CD8-positive, alpha-beta memory T cell (primary cell): ENCODE measurements around the gene LRRC8B. TPM values are rescaled to one million over a fixed set of nuclear protein-coding genes. Genes with fewer than 3 reads are reported as not detected.

Source experiments
- CTCF ChIA-PET: fragments of 350-600 bp; sonication (Branson Sonifier 250); formaldehyde crosslinking; loops from one replicate; lab custom pipeline; 2021; ENCODE audit warnings: antibody characterized with exemption; lab: Charles Lee
- POLR2A ChIA-PET: fragments of 350-600 bp; sonication (Branson Sonifier 250); formaldehyde crosslinking; loops from one replicate; lab custom pipeline; 2021; ENCODE audit warnings: antibody characterized with exemption; lab: Charles Lee
- DNase-seq, 5 donors: peaks; one replicate each; pipeline versions ENCODE4 v3.0.0 to v3.0.0-alpha.2; 2020 to 2022; ENCODE audit warnings: mixed read lengths in 1 of 5
- H3K27ac ChIP-seq: one replicate; pipeline ENCODE4 v1.7.0; 2013; ENCODE audit warnings: low read depth, mild to moderate bottlenecking, low read length, moderate library complexity
- H3K27me3 ChIP-seq: 2 replicates; pipeline ENCODE4 v1.7.0; 2013; ENCODE audit warnings: low read length, mild to moderate bottlenecking; ENCODE audit not compliant: insufficient read depth, poor library complexity, severe bottlenecking
- H3K36me3 ChIP-seq: 2 replicates; pipeline ENCODE4 v1.7.0; 2013; ENCODE audit warnings: mild to moderate bottlenecking, low read length, moderate library complexity; ENCODE audit not compliant: insufficient read depth
- H3K4me1 ChIP-seq: 2 replicates; pipeline ENCODE4 v1.7.0; 2013; ENCODE audit warnings: mild to moderate bottlenecking, low read length, moderate library complexity; ENCODE audit not compliant: insufficient read depth
- H3K4me3 ChIP-seq: 2 replicates; pipeline ENCODE4 v1.7.0; 2013; ENCODE audit warnings: mild to moderate bottlenecking, low read length
- H3K9me3 ChIP-seq: 2 replicates; pipeline ENCODE4 v1.7.0; 2013; ENCODE audit warnings: mild to moderate bottlenecking, low read length
- H3K27ac Mint-ChIP-seq, 8 donors: one replicate each; pipeline ENCODE4 v1.8.0; 2020 to 2021; ENCODE audit warnings: mixed read lengths in 8 of 8, mild to moderate bottlenecking in 6 of 8, inconsistent platforms in 3 of 8, moderate library complexity in 3 of 8
- H3K27me3 Mint-ChIP-seq, 2 donors: one replicate each; pipeline ENCODE4 v1.8.0; 2020 to 2021; ENCODE audit warnings: mixed read lengths in 2 of 2, mild to moderate bottlenecking in 1 of 2, moderate library complexity in 1 of 2
- H3K36me3 Mint-ChIP-seq, 3 donors: one replicate each; pipeline ENCODE4 v1.8.0; 2020 to 2021; ENCODE audit warnings: mixed read lengths in 3 of 3, inconsistent platforms in 1 of 3, mild to moderate bottlenecking in 1 of 3
- H3K4me1 Mint-ChIP-seq, 3 donors: one replicate each; pipeline ENCODE4 v1.8.0; 2020 to 2021; ENCODE audit warnings: mixed read lengths in 3 of 3, inconsistent platforms in 1 of 3, mild to moderate bottlenecking in 1 of 3
- H3K4me3 Mint-ChIP-seq, 7 donors: one replicate each; pipeline ENCODE4 v1.8.0; 2020 to 2021; ENCODE audit warnings: mixed read lengths in 7 of 7, mild to moderate bottlenecking in 6 of 7, moderate library complexity in 4 of 7, inconsistent platforms in 2 of 7
- H3K9me3 Mint-ChIP-seq, 5 donors: one replicate each; pipeline ENCODE4 v1.8.0; 2020 to 2022; ENCODE audit warnings: mixed read lengths in 5 of 5, mild to moderate bottlenecking in 3 of 5, moderate library complexity in 2 of 5, inconsistent platforms in 1 of 5
- polyA plus RNA-seq: library from polyadenylated mRNA; unstranded; fragments of 300-500 nt; fragmentation: Illumina TruSeq; gene quantifications from one replicate; pipeline ENCODE4 v1.2.3, GENCODE V29; 2021
- total RNA-seq, 2 experiments: library from RNA; stranded (reverse); gene quantifications; one replicate each; pipeline ENCODE4 v1.2.3, GENCODE V29; 2021

LRRC8B gene
- total and polyA plus RNA-seq, 3 experiments from 2014 or later = 16.3 to 39.5 (median 36.9) TPM

GRCh38 chr1:89611721-89612120 is 87.1 kb downstream of the LRRC8B start:
- peak in 2 of 5 donors; percentile 50 to 63 for DNase-seq
- peak overlapping the region; percentile 57 for H3K4me3 ChIP-seq
- peaks cover 6 to 7% (median 6%) of the 10 kb centered on the region in 3 donors for H3K36me3 Mint-ChIP-seq
- peaks cover 72 to 97% (median 95%) of the 10 kb centered on the region in 3 donors for H3K4me1 Mint-ChIP-seq
- H3K4me1 ChIP-seq = peaks cover 62% of the 10 kb centered on the region
- peak overlapping the region; percentile 26 to 99 (median 92) for H3K27ac Mint-ChIP-seq
- CTCF ChIA-PET = interaction anchor here (0.8 to 23.6 kb wide), 10 partner anchors 11 to 155 kb away, joined by 3 to 403 read pairs (median 8); partner anchors contain the start of gene LRRC8C
- H3K36me3 ChIP-seq = no peaks in the 10 kb centered on the region
- POLR2A ChIA-PET = interaction anchor here (0.5 to 6.9 kb wide), 12 partner anchors 9 to 169 kb away, joined by 3 to 90 read pairs (median 5); partner anchors contain the start of genes LRRC8B and LRRC8C
- no peak overlapping the region for H3K27ac ChIP-seq
- no peaks in the 10 kb centered on the region for H3K9me3 Mint-ChIP-seq
- H3K4me3 Mint-ChIP-seq = peak overlapping the region; percentile 16 to 90 (median 84)
- H3K9me3 ChIP-seq = no peaks in the 10 kb centered on the region
- H3K27me3 ChIP-seq = no peaks in the 10 kb centered on the region
- peaks cover 0 to 3% of the 10 kb centered on the region in 2 donors for H3K27me3 Mint-ChIP-seq

- Mint-ChIP-seq H3K4me1 (peaks cover 52 to 88% (median 87%) of the 10 kb centered on the region in 3 donors), H3K27ac (peak overlapping the region in 4 of 8 donors; percentile 27 to 67 (median 46))
- peaks cover 46% of the 10 kb centered on the region for H3K4me1 ChIP-seq
Measured at GRCh38 chr1:89613928-89614327, 89.3 kb downstream of the LRRC8B start.

GRCh38 chr1:89615676-89616598 is 91.3 kb downstream of the LRRC8B start:
- CTCF ChIA-PET = interaction anchor here (0.9 to 21.0 kb wide), 7 partner anchors 8 to 147 kb away, joined by 3 to 403 read pairs (median 13); partner anchors contain the start of gene LRRC8C
- peak in 2 of 5 donors; percentile 13 to 48 for DNase-seq
- H3K36me3 Mint-ChIP-seq = peaks cover 16 to 24% (median 16%) of the 10 kb centered on the region in 3 donors
- peaks cover 0 to 10% (median 5%) of the 10 kb centered on the region in 5 donors for H3K9me3 Mint-ChIP-seq
- no peak overlapping the region for H3K4me3 ChIP-seq
- no peaks in the 10 kb centered on the region for H3K36me3 ChIP-seq
- no peak overlapping the region for H3K27ac Mint-ChIP-seq
- POLR2A ChIA-PET = interaction anchor here (0.5 to 0.9 kb wide), 3 partner anchors 40 to 616 kb away, joined by 3 to 4 read pairs (median 3); partner anchors contain the start of gene LRRC8B
- peaks cover 7% of the 10 kb centered on the region for H3K9me3 ChIP-seq
- no peaks in the 10 kb centered on the region for H3K27me3 ChIP-seq
- H3K4me1 ChIP-seq = peaks cover 38% of the 10 kb centered on the region
- no peak overlapping the region for H3K4me3 Mint-ChIP-seq
- H3K4me1 Mint-ChIP-seq = peaks cover 47 to 86% (median 85%) of the 10 kb centered on the region in 3 donors
- no peak overlapping the region for H3K27ac ChIP-seq
- H3K27me3 Mint-ChIP-seq = no peaks in the 10 kb centered on the region

More at GRCh38 chr1:89613928-89614327, 89.3 kb downstream of the LRRC8B start:
- H3K4me3 Mint-ChIP-seq = peak overlapping the region in 4 of 7 donors; percentile 5 to 41 (median 10)
- H3K36me3 Mint-ChIP-seq = peaks cover 14 to 20% (median 16%) of the 10 kb centered on the region in 3 donors
- DNase-seq = no peak
- peaks cover 0 to 3% of the 10 kb centered on the region in 2 donors for H3K27me3 Mint-ChIP-seq
- Histone ChIP-seq H3K9me3 (peaks cover 7% of the 10 kb centered on the region), H3K36me3 (no peaks in the 10 kb centered on the region), H3K4me3 (no peak overlapping the region), H3K27ac (no peak overlapping the region), H3K27me3 (no peaks in the 10 kb centered on the region)
- ChIA-PET CTCF (interaction anchor here (0.8 to 21.0 kb wide), 5 partner anchors 10 to 149 kb away, joined by 4 to 403 read pairs (median 25); partner anchors contain the start of gene LRRC8C), POLR2A (interaction anchor here (1.4 kb wide), 1 partner anchor 18 kb away, joined by 6 read pairs; the partner anchor contains the start of gene LRRC8C)
- H3K9me3 Mint-ChIP-seq = peaks cover 0 to 10% (median 5%) of the 10 kb centered on the region in 5 donors

GRCh38 chr1:89616844-89617627 is 92.4 kb downstream of the LRRC8B start:
- CTCF ChIA-PET = interaction anchor here (1.5 to 21.0 kb wide), 6 partner anchors 10 to 146 kb away, joined by 3 to 403 read pairs (median 16); partner anchors contain the start of gene LRRC8C
- Mint-ChIP-seq H3K36me3 (peaks cover 16 to 24% (median 20%) of the 10 kb centered on the region in 3 donors), H3K9me3 (peaks cover 0 to 10% (median 5%) of the 10 kb centered on the region in 5 donors)

GRCh38 chr1:89620664-89621063 is 96.0 kb downstream of the LRRC8B start:
- Histone ChIP-seq H3K27ac (no peak overlapping the region), H3K36me3 (no peaks in the 10 kb centered on the region), H3K4me1 (peaks cover 21% of the 10 kb centered on the region), H3K4me3 (no peak overlapping the region), H3K9me3 (peaks cover 7% of the 10 kb centered on the region), H3K27me3 (no peaks in the 10 kb centered on the region)
- peak overlapping the region in 7 of 8 donors; percentile 24 to 87 (median 48) for H3K27ac Mint-ChIP-seq
- H3K9me3 Mint-ChIP-seq = peaks cover 0 to 10% (median 5%) of the 10 kb centered on the region in 5 donors
- peaks cover 20 to 36% (median 25%) of the 10 kb centered on the region in 3 donors for H3K36me3 Mint-ChIP-seq
- CTCF ChIA-PET = interaction anchor here (0.7 to 21.0 kb wide), 5 partner anchors 9 to 368 kb away, joined by 3 to 403 read pairs (median 4); no protein-coding TSS in a partner anchor
- no peak for DNase-seq
- peaks cover 26 to 73% (median 71%) of the 10 kb centered on the region in 3 donors for H3K4me1 Mint-ChIP-seq
- POLR2A ChIA-PET = interaction anchor here (0.7 to 1.0 kb wide), 4 partner anchors 9 to 366 kb away, joined by 3 to 9 read pairs (median 6); no protein-coding TSS in a partner anchor
- H3K27me3 Mint-ChIP-seq = no peaks in the 10 kb centered on the region
- H3K4me3 Mint-ChIP-seq = peak overlapping the region; percentile 24 to 73 (median 51)

More at GRCh38 chr1:89616844-89617627, 92.4 kb downstream of the LRRC8B start:
- POLR2A ChIA-PET = interaction anchor here (0.9 to 1.0 kb wide), 3 partner anchors 13 to 145 kb away, joined by 3 read pairs; no protein-coding TSS in a partner anchor
- Histone ChIP-seq H3K27ac (no peak overlapping the region), H3K27me3 (no peaks in the 10 kb centered on the region), H3K9me3 (peaks cover 7% of the 10 kb centered on the region), H3K4me1 (peaks cover 27% of the 10 kb centered on the region), H3K36me3 (no peaks in the 10 kb centered on the region), H3K4me3 (no peak overlapping the region)
- Mint-ChIP-seq H3K27me3 (no peaks in the 10 kb centered on the region), H3K4me1 (peaks cover 40 to 84% (median 82%) of the 10 kb centered on the region in 3 donors), H3K27ac (peak overlapping the region in 2 of 8 donors; percentile 2 to 55), H3K4me3 (peak overlapping the region in 1 of 7 donors; percentile 0)
- DNase-seq = no peak

- Histone ChIP-seq H3K4me1 (peaks cover 32% of the 10 kb centered on the region), H3K36me3 (no peaks in the 10 kb centered on the region)
- H3K9me3 Mint-ChIP-seq = peaks cover 0 to 5% (median under 1%) of the 10 kb centered on the region in 5 donors
Measured at GRCh38 chr1:89622895-89623294, 98.3 kb downstream of the LRRC8B start.

More at GRCh38 chr1:89622895-89623294, 98.3 kb downstream of the LRRC8B start:
- H3K4me3 ChIP-seq = no peak overlapping the region
- H3K27ac ChIP-seq = no peak overlapping the region
- H3K4me1 Mint-ChIP-seq = peaks cover 35 to 75% (median 73%) of the 10 kb centered on the region in 3 donors
- H3K27me3 ChIP-seq = no peaks in the 10 kb centered on the region
- peak overlapping the region in 1 of 7 donors; percentile 14 for H3K4me3 Mint-ChIP-seq
- ChIA-PET POLR2A (interaction anchor here (0.6 to 2.5 kb wide), 5 partner anchors 10 to 108 kb away, joined by 3 to 19 read pairs (median 3); partner anchors contain the start of gene LRRC8C), CTCF (interaction anchor here (0.8 to 21.0 kb wide), 18 partner anchors 8 to 364 kb away, joined by 3 to 403 read pairs (median 4); partner anchors contain the start of gene LRRC8C)
- no peaks in the 10 kb centered on the region for H3K9me3 ChIP-seq
- peak overlapping the region in 1 of 8 donors; percentile 76 for H3K27ac Mint-ChIP-seq
- DNase-seq = peak in 1 of 5 donors; percentile 32
- H3K36me3 Mint-ChIP-seq = peaks cover 9 to 19% (median 12%) of the 10 kb centered on the region in 3 donors
- H3K27me3 Mint-ChIP-seq = no peaks in the 10 kb centered on the region
